HepG2 (cell line): ENCODE measurements around the gene NDOR1. TPM values are rescaled to one million over a fixed set of nuclear protein-coding genes. Genes with fewer than 3 reads are reported as not detected.

ENCODE experiments used
- AGO2 ChIP-seq: fragments of 200-400 bp; formaldehyde crosslinking; optimal IDR thresholded peaks from 2 replicates; pipeline ENCODE3; 2017; ENCODE audit warnings: mild to moderate bottlenecking, low read depth, low read length, moderate library complexity
- FOXC1 ChIP-seq: sonication (generic); formaldehyde crosslinking; IDR thresholded peaks from 2 replicates; pipeline ENCODE4 v1.8.0; 2022; ENCODE audit warnings: mild to moderate bottlenecking, missing genetic modification reagents, borderline replicate concordance
- IRF1 ChIP-seq: sonication (generic); formaldehyde crosslinking; IDR thresholded peaks from 2 replicates; pipeline ENCODE4 v1.4.0; 2020; ENCODE audit warnings: low read depth, mild to moderate bottlenecking, missing genetic modification reagents
- NPAS2 ChIP-seq: sonication (generic); formaldehyde crosslinking; IDR thresholded peaks from 2 replicates; pipeline ENCODE4 v1.8.0; 2022; ENCODE audit warnings: mild to moderate bottlenecking, missing genetic modification reagents, borderline replicate concordance
- THYN1 ChIP-seq: sonication (generic); formaldehyde crosslinking; IDR thresholded peaks from 2 replicates; pipeline ENCODE4 v1.8.1; 2023; ENCODE audit warnings: low read depth, mild to moderate bottlenecking, moderate library complexity, missing genetic modification reagents, borderline replicate concordance
- UBTF ChIP-seq: sonication (generic); formaldehyde crosslinking; IDR thresholded peaks from 2 replicates; pipeline ENCODE4 v1.4.0; 2020; ENCODE audit warnings: mild to moderate bottlenecking, missing genetic modification reagents
- ZBTB4 ChIP-seq: sonication (generic); formaldehyde crosslinking; IDR thresholded peaks from 2 replicates; pipeline ENCODE4 v1.4.0; 2020; ENCODE audit warnings: missing genetic modification reagents, mild to moderate bottlenecking, borderline replicate concordance
- ZNF775 ChIP-seq: sonication (generic); formaldehyde crosslinking; IDR thresholded peaks from 2 replicates; pipeline ENCODE4 v1.4.0; 2020; ENCODE audit warnings: missing genetic modification reagents, mild to moderate bottlenecking, moderate library complexity, borderline replicate concordance
- ZSCAN21 ChIP-seq: sonication (generic); formaldehyde crosslinking; IDR thresholded peaks from 2 replicates; pipeline ENCODE4 v1.8.0; 2022; ENCODE audit warnings: mild to moderate bottlenecking, missing genetic modification reagents, moderate library complexity, borderline replicate concordance
- polyA plus RNA-seq, 8 experiments: library from polyadenylated mRNA; depleted of rRNA in 3 of 8; stranded (reverse) in 7 of 8; unstranded in 1 of 8; fragments of >200 nt; fragmentation: Illumina TruSeq in 4 of 8; extraction: Trizol in 4 of 8; gene quantifications; 2 replicates each; pipeline versions ENCODE4 v1.2.1 to v1.2.3, GENCODE V29; 2011 to 2016; ENCODE audit warnings: low read depth in 4 of 8, missing spikeins in 1 of 8, mixed read lengths in 1 of 8; ENCODE audit not compliant: insufficient read depth in 1 of 8
- total RNA-seq, 5 experiments: library from RNA; depleted of rRNA; stranded (reverse); fragments of >200 nt; fragmentation: Illumina TruSeq; extraction: Trizol; gene quantifications; 2 replicates each; pipeline ENCODE4 v1.2.3, GENCODE V29; 2016; ENCODE audit warnings: low read depth in 1 of 5

Gene NDOR1
- total and polyA plus RNA-seq, 2 of the 13 experiments (the other 11 are each of a cell fraction or from before 2014, with no cell fraction given) = 3.6 to 8.7 TPM

GRCh38 chr9:137198902-137199283 is 6.6 kb upstream of the NDOR1 start (continued):
- TF ChIP-seq ZBTB4 (CRISPR knock-in tag) (no peak), UBTF (CRISPR knock-in tag) (peak; percentile 50; the same call in 1 of the 2 replicates), ZSCAN21 (no peak), IRF1 (CRISPR knock-in tag) (no peak), NPAS2 (no peak), FOXC1 (CRISPR knock-in tag) (no peak), AGO2 (peak; percentile 48), THYN1 (CRISPR knock-in tag) (no peak), ZNF775 (CRISPR knock-in tag) (no peak)
